Measurements from ENCODE around the gene TRIM68. TPM values are rescaled to one million over a fixed set of nuclear protein-coding genes. Genes with fewer than 3 reads are reported as not detected.

The TRIM68 gene
- 7.6 and 11.4 TPM in 2 replicates for total RNA-seq

GRCh38 chr11:4607781-4608666 is at the start of gene TRIM68:
Gene TRIM68 (minus strand): TSS chr11:4608231. CDS start chr11:4605504, 2,727 bp downstream.

GRCh38 chr11:4643682-4644081 is 35.7 kb upstream of the TRIM68 start, which contains the start of gene OR51E1:
Gene OR51E1 (plus strand): TSS chr11:4643982. CDS start chr11:4652527, 8,545 bp downstream.

GRCh38 chr11:4636962-4637661 is 29.1 kb upstream of the TRIM68 start, which contains the start of gene OR51D1:
Gene OR51D1 (plus strand): TSS chr11:4637477. CDS start chr11:4639791, 2,314 bp downstream.

GRCh38 chr11:4593739-4594138 is 14.3 kb downstream of the TRIM68 start, which contains the start of gene OR52I1:
Gene OR52I1 (plus strand): TSS chr11:4594039. CDS start chr11:4594039, 0 bp downstream.

GRCh38 chr11:4581443-4581842 is 26.6 kb downstream of the TRIM68 start, which contains the start of gene OR52I2:
Gene OR52I2 (plus strand): TSS chr11:4581743.

Other genes starting within 250 kb of the TRIM68 start
- gene OR52B4, start 239.8 kb downstream of the TRIM68 start, total RNA-seq, result not detected in 2 replicates
- gene TRIM21, start 214.5 kb downstream of the TRIM68 start, total RNA-seq, result 24.8 and 28.7 TPM in 2 replicates
- not detected in 2 replicates for gene OR52K2, start 158.9 kb downstream of the TRIM68 start, total RNA-seq
- gene OR52K1, start 125.6 kb downstream of the TRIM68 start, total RNA-seq, result not detected in 2 replicates
- not detected in 2 replicates for gene OR52M1, start 63.0 kb downstream of the TRIM68 start, total RNA-seq
- gene OR52I2, start 26.5 kb downstream of the TRIM68 start, total RNA-seq, result not detected in 2 replicates
- not detected in 2 replicates for gene OR52I1, start 14.2 kb downstream of the TRIM68 start, total RNA-seq
- not detected in 2 replicates for gene OR51D1, start 29.2 kb upstream of the TRIM68 start, total RNA-seq
- gene OR51E1, start 35.8 kb upstream of the TRIM68 start, total RNA-seq, result not detected in 2 replicates
- not detected in 2 replicates for gene OR51E2, start 89.6 kb upstream of the TRIM68 start, total RNA-seq
- not detected in 2 replicates for gene MMP26, start 96.6 kb upstream of the TRIM68 start, total RNA-seq
- not detected in 2 replicates for gene OR51F1, start 161.7 kb upstream of the TRIM68 start, total RNA-seq
- gene OR52R1, start 196.1 kb upstream of the TRIM68 start, total RNA-seq, result not detected in 2 replicates
- not detected in 2 replicates for gene OR51F2, start 213.1 kb upstream of the TRIM68 start, total RNA-seq
- gene OR51S1, start 241.0 kb upstream of the TRIM68 start, total RNA-seq, result not detected in 2 replicates

Measured in dermis lymphatic vessel endothelial cell (primary cell).